Esophagus squamous epithelium (tissue), 4 donors: ENCODE measurements around the gene RFC4.

Experiments used
- POLR2A ChIP-seq, 4 donors: fragments of 450-650 bp; IDR thresholded peaks; one replicate each; pipeline ENCODE4 v1.6.1; 2017; ENCODE audit warnings: antibody characterized with exemption in 4 of 4, mild to moderate bottlenecking in 4 of 4, moderate library complexity in 3 of 4
- TF ChIP-seq, protein P1 (sequence below), 6 experiments: fragments of 450-650 bp in 4 of 6; fragments of 200-600 bp in 2 of 6; sonication (generic) in 2 of 6; IDR thresholded peaks; one replicate each; pipeline ENCODE4 v1.5.1; 2016 to 2019; ENCODE audit warnings: antibody characterized with exemption in 6 of 6, mild to moderate bottlenecking in 4 of 6, moderate library complexity in 4 of 6

DNA sequence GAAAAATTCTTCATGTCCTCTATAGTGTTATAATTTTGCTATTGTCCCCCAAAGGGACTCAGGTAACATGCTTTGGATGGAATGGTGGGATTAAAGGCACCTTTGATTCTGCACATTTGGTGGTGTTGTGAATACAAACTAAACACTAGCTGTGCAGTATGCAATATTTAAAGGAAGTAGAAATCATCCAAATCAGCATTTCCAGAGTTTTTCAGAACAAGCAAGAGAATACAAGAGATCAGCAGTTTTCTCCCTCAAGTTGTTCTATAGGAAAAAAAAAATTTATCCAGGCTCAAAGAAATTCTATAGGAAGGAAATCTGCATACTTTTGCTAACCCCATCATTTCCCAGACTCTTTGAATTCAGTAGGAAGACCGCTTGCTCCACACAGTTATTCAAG lies 26.0 kb upstream of the RFC4 start:
- no peak for TF ChIP-seq POLR2A (IDR thresholded peaks at IDR 0.05)
- TF ChIP-seq, protein P1, sequence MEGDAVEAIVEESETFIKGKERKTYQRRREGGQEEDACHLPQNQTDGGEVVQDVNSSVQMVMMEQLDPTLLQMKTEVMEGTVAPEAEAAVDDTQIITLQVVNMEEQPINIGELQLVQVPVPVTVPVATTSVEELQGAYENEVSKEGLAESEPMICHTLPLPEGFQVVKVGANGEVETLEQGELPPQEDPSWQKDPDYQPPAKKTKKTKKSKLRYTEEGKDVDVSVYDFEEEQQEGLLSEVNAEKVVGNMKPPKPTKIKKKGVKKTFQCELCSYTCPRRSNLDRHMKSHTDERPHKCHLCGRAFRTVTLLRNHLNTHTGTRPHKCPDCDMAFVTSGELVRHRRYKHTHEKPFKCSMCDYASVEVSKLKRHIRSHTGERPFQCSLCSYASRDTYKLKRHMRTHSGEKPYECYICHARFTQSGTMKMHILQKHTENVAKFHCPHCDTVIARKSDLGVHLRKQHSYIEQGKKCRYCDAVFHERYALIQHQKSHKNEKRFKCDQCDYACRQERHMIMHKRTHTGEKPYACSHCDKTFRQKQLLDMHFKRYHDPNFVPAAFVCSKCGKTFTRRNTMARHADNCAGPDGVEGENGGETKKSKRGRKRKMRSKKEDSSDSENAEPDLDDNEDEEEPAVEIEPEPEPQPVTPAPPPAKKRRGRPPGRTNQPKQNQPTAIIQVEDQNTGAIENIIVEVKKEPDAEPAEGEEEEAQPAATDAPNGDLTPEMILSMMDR (IDR thresholded peaks at IDR 0.05) = no peak
